BLaER1 (cell line): Measurements from ENCODE around the gene LYPD6.

Source experiments
- H3K27ac ChIP-seq: shearing (Covaris generic); formaldehyde crosslinking; 2 replicates; pipeline ENCODE4 v1.8.1; 2022
- H3K27me3 ChIP-seq: shearing (Covaris generic); formaldehyde crosslinking; 2 replicates; pipeline ENCODE4 v1.8.1; 2022
- H3K36me3 ChIP-seq: shearing (Covaris generic); formaldehyde crosslinking; 2 replicates; pipeline ENCODE4 v1.8.1; 2022
- H3K4me1 ChIP-seq: shearing (Covaris generic); formaldehyde crosslinking; 2 replicates; pipeline ENCODE4 v1.8.1; 2022
- H3K4me2 ChIP-seq: shearing (Covaris generic); formaldehyde crosslinking; 2 replicates; pipeline ENCODE4 v1.8.1; 2022
- H3K4me3 ChIP-seq: shearing (Covaris generic); formaldehyde crosslinking; 2 replicates; pipeline ENCODE4 v1.8.1; 2022
- H3K9ac ChIP-seq: shearing (Covaris generic); formaldehyde crosslinking; 2 replicates; pipeline ENCODE4 v1.8.1; 2022
- H3K9me3 ChIP-seq: shearing (Covaris generic); formaldehyde crosslinking; 2 replicates; pipeline ENCODE4 v1.8.1; 2022
- H4K20me1 ChIP-seq: shearing (Covaris generic); formaldehyde crosslinking; 2 replicates; pipeline ENCODE4 v1.8.1; 2022
- Cebpa-rat ChIP-seq: shearing (Covaris generic); IDR thresholded peaks from 2 replicates; pipeline ENCODE4 v1.8.1; 2022

The LYPD6 gene

DNA sequence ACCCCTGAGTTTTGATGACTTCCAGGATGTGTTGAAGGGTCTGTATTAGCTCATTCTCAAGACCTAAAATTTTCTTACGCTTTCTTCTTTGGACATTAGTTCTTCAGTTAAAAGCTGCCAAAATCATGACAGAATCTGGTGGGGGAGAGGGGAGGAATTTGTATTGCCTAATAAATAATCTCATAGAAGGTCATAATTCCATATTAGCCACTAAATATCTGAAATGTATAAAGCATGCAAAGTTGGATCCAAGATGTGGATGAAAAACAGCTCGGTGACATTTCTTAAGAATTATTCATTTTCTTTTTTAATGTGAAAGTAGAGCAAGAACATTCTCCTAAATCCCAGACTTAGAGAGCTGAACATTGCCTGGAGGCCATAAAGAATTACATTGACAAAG is 137.0 kb downstream of the LYPD6 start:
- no peak overlapping the region for H3K4me3 ChIP-seq
- H3K9ac ChIP-seq: no peak overlapping the region
- H3K36me3 ChIP-seq: no peaks in the 10 kb centered on the region
- H3K4me1 ChIP-seq: no peaks in the 10 kb centered on the region
- no peak overlapping the region for H3K4me2 ChIP-seq
- H3K27me3 ChIP-seq: no peaks in the 10 kb centered on the region
- no peaks in the 10 kb centered on the region for H4K20me1 ChIP-seq
- H3K9me3 ChIP-seq: no peaks in the 10 kb centered on the region
- no peak for TF ChIP-seq Cebpa-rat
- no peak overlapping the region for H3K27ac ChIP-seq

DNA sequence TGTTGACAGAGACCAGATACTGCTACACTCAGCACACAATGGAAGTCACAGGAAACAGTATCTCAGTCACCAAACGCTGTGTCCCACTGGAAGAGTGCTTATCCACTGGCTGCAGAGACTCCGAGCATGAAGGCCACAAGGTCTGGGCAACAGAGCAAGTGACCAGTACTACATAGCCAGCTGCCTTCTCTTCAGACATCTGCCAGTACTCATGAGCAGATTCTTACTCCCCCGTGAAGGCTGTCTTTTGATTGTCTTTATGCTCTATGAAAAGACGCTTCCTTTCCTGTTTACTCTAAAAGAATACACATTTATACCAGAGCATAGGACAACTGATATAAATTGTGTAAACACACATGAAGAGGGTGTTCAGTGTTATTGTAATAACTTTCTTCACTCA is 138.2 kb downstream of the LYPD6 start:
- Histone ChIP-seq H3K9me3 (no peaks in the 10 kb centered on the region), H3K36me3 (no peaks in the 10 kb centered on the region), H3K4me1 (no peaks in the 10 kb centered on the region), H3K27ac (no peak overlapping the region), H3K4me2 (no peak overlapping the region), H3K9ac (no peak overlapping the region), H3K4me3 (no peak overlapping the region), H3K27me3 (no peaks in the 10 kb centered on the region), H4K20me1 (no peaks in the 10 kb centered on the region)
- TF ChIP-seq Cebpa-rat: no peak

DNA sequence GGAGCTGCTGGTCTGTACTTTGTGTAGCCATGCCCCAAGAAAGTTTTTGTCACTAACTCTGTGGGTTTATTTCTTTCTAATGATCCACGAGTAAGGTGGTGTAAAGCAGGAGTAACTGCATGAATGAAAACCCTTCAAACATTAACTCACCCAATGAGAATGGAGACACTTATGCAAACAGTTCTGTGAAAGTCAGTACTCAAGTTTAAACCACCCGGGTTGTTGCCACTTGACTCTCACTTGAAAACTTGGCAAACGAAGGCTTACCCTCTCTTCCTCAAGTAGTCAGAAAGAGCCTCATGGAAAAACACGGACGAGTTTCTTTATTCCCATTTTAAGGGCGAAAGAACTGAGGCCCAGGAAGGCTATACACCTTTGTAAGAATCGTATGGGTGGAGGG is 139.7 kb downstream of the LYPD6 start:
- H3K4me2 ChIP-seq: no peak overlapping the region
- TF ChIP-seq Cebpa-rat: no peak
- no peak overlapping the region for H3K9ac ChIP-seq
- no peak overlapping the region for H3K4me3 ChIP-seq
- H3K36me3 ChIP-seq: no peaks in the 10 kb centered on the region
- H3K4me1 ChIP-seq: no peaks in the 10 kb centered on the region
- H3K27me3 ChIP-seq: no peaks in the 10 kb centered on the region
- no peak overlapping the region for H3K27ac ChIP-seq
- H4K20me1 ChIP-seq: no peaks in the 10 kb centered on the region
- no peaks in the 10 kb centered on the region for H3K9me3 ChIP-seq

DNA sequence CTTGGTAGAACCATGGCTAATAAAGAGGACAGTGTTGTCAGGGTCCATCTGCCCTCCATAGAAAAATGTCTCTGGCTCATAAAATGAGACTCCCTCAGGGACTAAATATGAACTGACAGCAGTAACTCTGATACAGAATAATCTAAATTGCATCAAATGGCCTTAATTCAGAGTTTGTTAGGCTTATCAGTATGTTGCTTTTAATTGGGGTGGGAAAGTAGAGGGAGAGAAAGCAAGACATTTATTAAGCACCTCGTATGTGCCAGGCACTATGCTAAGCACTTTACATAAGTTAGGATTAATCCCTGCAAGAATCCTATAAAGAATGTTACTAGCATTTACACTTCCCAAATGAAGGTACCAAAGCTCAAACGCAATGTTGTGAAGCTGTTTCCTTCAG is 142.0 kb downstream of the LYPD6 start:
- no peak overlapping the region for H3K9ac ChIP-seq
- no peaks in the 10 kb centered on the region for H4K20me1 ChIP-seq
- no peak overlapping the region for H3K4me3 ChIP-seq
- no peaks in the 10 kb centered on the region for H3K9me3 ChIP-seq
- H3K27ac ChIP-seq: no peak overlapping the region
- no peaks in the 10 kb centered on the region for H3K4me1 ChIP-seq
- no peaks in the 10 kb centered on the region for H3K27me3 ChIP-seq
- H3K4me2 ChIP-seq: no peak overlapping the region
- H3K36me3 ChIP-seq: no peaks in the 10 kb centered on the region
- no peak for TF ChIP-seq Cebpa-rat

DNA sequence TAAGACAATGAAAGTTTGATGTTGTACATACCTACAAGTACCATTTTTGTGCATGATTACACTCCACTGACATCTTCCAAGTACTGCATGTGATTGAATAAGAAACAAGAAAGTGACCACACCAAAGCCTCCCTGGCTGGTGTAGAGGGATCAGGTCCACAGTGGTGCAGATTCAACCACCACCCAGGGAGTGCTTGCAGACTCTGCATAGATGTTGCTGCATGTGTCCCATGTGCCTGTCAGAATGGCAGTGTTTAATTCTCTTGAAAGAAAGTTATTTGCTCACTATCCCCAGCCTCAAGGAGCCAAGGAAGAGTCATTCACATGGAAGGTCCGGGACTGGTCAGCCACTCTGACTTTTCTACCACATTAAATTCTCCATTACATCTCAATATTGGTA is 142.7 kb downstream of the LYPD6 start:
- H3K36me3 ChIP-seq: no peaks in the 10 kb centered on the region
- H3K9ac ChIP-seq: no peak overlapping the region
- no peak overlapping the region for H3K4me3 ChIP-seq
- no peaks in the 10 kb centered on the region for H4K20me1 ChIP-seq
- no peaks in the 10 kb centered on the region for H3K4me1 ChIP-seq
- no peak overlapping the region for H3K4me2 ChIP-seq
- no peak overlapping the region for H3K27ac ChIP-seq
- H3K9me3 ChIP-seq: no peaks in the 10 kb centered on the region
- no peak for TF ChIP-seq Cebpa-rat
- H3K27me3 ChIP-seq: no peaks in the 10 kb centered on the region

DNA sequence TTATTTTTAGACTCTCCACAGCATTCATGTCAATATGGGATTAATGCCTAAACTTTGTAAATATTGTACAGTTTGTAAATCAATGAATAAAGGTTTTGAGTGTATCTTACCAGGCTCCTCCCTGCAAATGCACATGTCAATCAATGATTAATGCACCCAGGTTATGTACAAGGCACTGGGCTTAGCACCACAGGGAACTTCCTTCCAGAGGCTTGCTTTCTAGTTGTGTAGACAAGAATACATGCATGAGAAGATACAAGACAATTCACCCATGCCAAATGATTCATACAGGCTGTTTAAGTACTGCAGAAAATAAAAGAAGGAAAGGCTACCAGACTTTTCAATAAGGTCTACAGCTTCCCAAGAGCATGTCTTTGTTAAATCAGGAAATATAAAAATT is 143.1 kb downstream of the LYPD6 start:
- Histone ChIP-seq H3K36me3 (no peaks in the 10 kb centered on the region), H3K4me3 (no peak overlapping the region), H3K4me1 (no peaks in the 10 kb centered on the region), H3K27me3 (no peaks in the 10 kb centered on the region), H3K4me2 (no peak overlapping the region), H4K20me1 (no peaks in the 10 kb centered on the region), H3K27ac (no peak overlapping the region), H3K9me3 (no peaks in the 10 kb centered on the region), H3K9ac (no peak overlapping the region)
- no peak for TF ChIP-seq Cebpa-rat

DNA sequence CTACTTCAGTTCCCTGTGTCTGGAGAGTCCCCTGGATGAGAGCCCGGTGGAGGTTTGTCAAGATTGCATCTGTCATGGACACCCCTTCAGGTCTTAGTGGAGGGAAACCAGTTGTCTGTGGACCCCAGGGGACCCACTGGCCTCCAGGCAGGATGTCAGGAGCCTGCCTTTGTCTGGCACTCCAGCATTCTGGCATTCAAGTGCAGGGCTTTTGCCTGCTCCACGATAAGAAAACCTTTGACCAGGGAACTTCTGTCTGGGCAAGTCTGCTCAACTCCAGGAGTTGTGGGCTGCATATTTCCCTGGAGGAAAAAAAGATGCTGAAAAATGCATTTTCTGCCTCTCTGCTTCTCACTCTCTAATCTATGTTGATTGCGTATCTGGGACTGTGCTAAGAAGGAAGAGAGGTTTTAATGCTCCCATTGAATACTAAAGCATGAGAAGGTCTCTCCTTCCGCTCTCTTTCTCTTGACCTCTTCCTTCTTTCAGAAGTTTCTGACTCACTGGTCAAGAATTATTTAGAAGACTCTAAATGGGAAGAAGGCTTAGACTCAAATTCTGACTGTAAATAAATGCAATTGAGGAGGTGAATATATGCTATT is 152.7 kb downstream of the LYPD6 start:
- H3K4me1 ChIP-seq: peaks cover 6% of the 10 kb centered on the region
- H3K9me3 ChIP-seq: no peaks in the 10 kb centered on the region
- H3K36me3 ChIP-seq: no peaks in the 10 kb centered on the region
- no peak for TF ChIP-seq Cebpa-rat
- no peaks in the 10 kb centered on the region for H3K27me3 ChIP-seq
- no peaks in the 10 kb centered on the region for H4K20me1 ChIP-seq
- H3K4me2 ChIP-seq: no peak overlapping the region
- no peak overlapping the region for H3K4me3 ChIP-seq
- H3K27ac ChIP-seq: no peak overlapping the region
- H3K9ac ChIP-seq: no peak overlapping the region

DNA sequence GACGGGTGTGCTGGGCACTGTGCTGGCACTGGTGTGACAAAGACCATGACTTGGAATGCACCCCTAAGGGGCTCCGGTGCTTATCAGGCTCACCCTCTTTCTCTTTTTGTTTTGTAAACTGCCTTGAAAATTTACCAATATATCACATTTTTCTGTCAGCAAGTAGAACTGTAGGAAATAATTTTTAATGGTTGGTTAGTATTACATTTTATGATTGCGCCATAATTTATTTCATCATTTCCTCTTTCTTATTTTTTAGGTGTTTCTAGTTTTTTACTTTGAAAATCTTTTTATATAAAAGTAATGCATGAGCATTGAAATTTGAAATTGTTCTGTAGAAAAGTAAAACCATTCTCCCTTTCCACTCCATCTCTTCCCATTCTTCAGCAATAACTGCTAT is 156.3 kb downstream of the LYPD6 start:
- H3K4me1 ChIP-seq: no peaks in the 10 kb centered on the region
- no peaks in the 10 kb centered on the region for H3K36me3 ChIP-seq
- no peaks in the 10 kb centered on the region for H3K9me3 ChIP-seq
- no peak for TF ChIP-seq Cebpa-rat
- H3K27me3 ChIP-seq: no peaks in the 10 kb centered on the region
- H3K27ac ChIP-seq: no peak overlapping the region
- H4K20me1 ChIP-seq: no peaks in the 10 kb centered on the region
- no peak overlapping the region for H3K4me3 ChIP-seq
- no peak overlapping the region for H3K4me2 ChIP-seq
- no peak overlapping the region for H3K9ac ChIP-seq

DNA sequence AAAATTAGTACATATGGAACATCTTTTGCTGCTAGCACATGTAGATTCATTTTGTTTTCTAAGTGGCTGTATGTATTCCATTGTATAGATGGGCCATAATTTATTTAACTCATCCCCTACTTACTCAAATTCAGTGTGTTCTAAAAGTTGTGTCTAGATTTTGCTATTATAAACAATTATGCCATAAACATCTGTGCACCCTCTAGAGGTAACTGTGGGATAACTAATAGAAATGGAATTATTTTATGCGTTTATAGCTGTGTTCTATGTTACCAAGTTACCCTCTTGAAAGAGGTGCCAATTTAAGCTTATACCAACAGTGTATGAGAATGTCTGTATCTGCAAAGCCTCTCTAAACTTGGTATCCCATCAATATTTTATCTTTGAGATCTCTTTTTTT is 156.8 kb downstream of the LYPD6 start:
- no peak overlapping the region for H3K4me3 ChIP-seq
- no peak overlapping the region for H3K4me2 ChIP-seq
- no peaks in the 10 kb centered on the region for H3K4me1 ChIP-seq
- TF ChIP-seq Cebpa-rat: no peak
- H3K27me3 ChIP-seq: no peaks in the 10 kb centered on the region
- H3K27ac ChIP-seq: no peak overlapping the region
- H4K20me1 ChIP-seq: no peaks in the 10 kb centered on the region
- no peaks in the 10 kb centered on the region for H3K36me3 ChIP-seq
- H3K9me3 ChIP-seq: no peaks in the 10 kb centered on the region
- H3K9ac ChIP-seq: no peak overlapping the region

DNA sequence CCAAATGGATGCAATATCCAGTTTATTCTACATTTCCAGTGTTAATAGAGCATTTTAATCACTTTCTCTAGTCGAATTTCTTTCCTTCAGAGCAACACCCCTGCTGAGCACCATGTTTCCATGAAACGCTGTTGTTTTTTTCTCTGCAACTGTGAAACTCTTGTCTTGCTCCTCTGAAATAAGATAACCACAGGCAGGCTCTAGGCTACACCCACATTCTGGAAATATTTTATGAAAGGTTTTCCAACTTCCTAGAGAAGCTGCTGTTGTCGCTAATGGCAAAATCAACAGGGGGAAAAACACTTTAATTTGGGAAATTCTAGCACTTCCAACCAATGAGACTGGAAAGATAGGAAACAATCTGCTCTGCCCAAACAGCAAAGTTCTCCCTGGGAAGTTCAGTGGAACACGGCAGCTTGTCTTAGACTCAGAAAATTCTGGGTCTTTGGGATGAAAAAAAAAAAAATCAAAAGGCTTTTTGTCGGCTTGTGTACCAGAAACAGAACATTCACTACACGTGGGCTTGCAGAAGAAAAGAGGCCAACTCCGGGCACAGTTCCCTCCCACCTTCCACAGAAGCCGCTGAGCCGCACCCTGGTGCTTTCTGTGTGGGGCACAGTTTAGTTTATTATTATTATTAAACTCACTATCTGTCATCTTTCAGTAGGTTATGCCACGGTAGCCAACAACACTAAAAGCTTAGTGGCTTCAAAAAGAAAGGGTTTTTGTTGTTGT is 158.5 kb downstream of the LYPD6 start:
- Histone ChIP-seq H3K9me3 (no peaks in the 10 kb centered on the region), H3K36me3 (no peaks in the 10 kb centered on the region), H3K4me1 (no peaks in the 10 kb centered on the region), H3K27me3 (no peaks in the 10 kb centered on the region), H3K9ac (no peak overlapping the region), H3K4me2 (no peak overlapping the region), H3K27ac (no peak overlapping the region), H3K4me3 (no peak overlapping the region), H4K20me1 (no peaks in the 10 kb centered on the region)
- TF ChIP-seq Cebpa-rat: no peak

DNA sequence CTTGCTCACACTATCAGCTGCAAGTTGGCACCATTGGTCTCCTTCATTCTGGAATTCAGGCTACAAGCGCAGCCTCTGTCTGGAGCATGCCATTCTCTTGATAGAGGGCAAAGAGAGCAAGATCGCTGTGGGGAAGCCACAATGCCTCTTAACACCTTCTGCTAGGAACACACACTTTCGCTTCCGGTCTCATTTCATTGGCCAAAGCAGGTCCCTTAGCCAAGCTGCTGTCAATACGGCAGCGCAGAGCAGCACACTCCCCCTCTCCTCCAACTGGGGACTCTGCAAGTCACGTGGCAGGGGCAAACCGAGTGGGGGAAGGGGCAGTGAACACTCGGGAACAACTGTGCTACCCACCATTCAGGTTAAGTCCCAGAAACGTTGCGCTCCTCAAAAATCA is 159.1 kb downstream of the LYPD6 start:
- H3K9ac ChIP-seq: no peak overlapping the region

More for the DNA sequence above, 159.1 kb downstream of the LYPD6 start:
- Histone ChIP-seq H3K4me2 (no peak overlapping the region), H3K9me3 (no peaks in the 10 kb centered on the region), H3K4me1 (no peaks in the 10 kb centered on the region), H3K27me3 (no peaks in the 10 kb centered on the region), H3K36me3 (no peaks in the 10 kb centered on the region), H4K20me1 (no peaks in the 10 kb centered on the region), H3K4me3 (no peak overlapping the region), H3K27ac (no peak overlapping the region)
- TF ChIP-seq Cebpa-rat: no peak
